K562 (cell line): ENCODE results near the gene MCFD2. TPM values are rescaled to one million over a fixed set of nuclear protein-coding genes. Genes with fewer than 3 reads are reported as not detected.

Experiments used
- ATAC-seq: fragments of 200-7000 bp; cut with Tn5 transposase; 3 replicates; pipeline ENCODE4 v1.9.1; 2020; ENCODE audit warnings: moderate library complexity
- BruUV-seq: library from RNA; stranded (reverse); fragments of 400-500 nt; replicated peaks from 2 replicates; lab custom pipeline; 2021; lab: Mats Ljungman, UMichigan
- CTCF ChIA-PET: fragments of 300-600 bp; formaldehyde crosslinking; extraction: SDS; loops from one replicate; lab custom pipeline; 2021; ENCODE audit warnings: low intra/inter-chr PET ratio; lab: Yijun Ruan, JAX
- POLR2A ChIA-PET: fragments of 300-600, 350-650 bp; sonication (Branson Sonifier 250); formaldehyde crosslinking; extraction: SDS; loops from one replicate; lab custom pipeline; 2021; ENCODE audit warnings: antibody characterized with exemption, inconsistent platforms; lab: Yijun Ruan, JAX
- DNase-seq, 4 experiments: peaks; one replicate each; pipeline versions ENCODE4 v3.0.0 to v3.0.0-alpha.2; 2011 to 2018; ENCODE audit warnings: low spot score in 3 of 4, mixed read lengths in 3 of 4; ENCODE audit errors: extremely low read depth in 1 of 4
- FAIRE-seq: peaks from 2 replicates; lab custom pipeline; 2011; peaks lifted over from hg19 to GRCh38; lab: Jason Lieb, UNC
- H2AFZ ChIP-seq: 2 replicates; pipeline ENCODE4 v1.6.0; 2011; ENCODE audit warnings: low read depth, low read length, control low read depth, inconsistent platforms
- H3K27ac ChIP-seq: fragments of 200-600 bp; 3 replicates; pipeline ENCODE4 v1.8.0; 2011; ENCODE audit warnings: low read depth, mild to moderate bottlenecking, control low read depth, inconsistent platforms, low read length, moderate library complexity, mixed read lengths; ENCODE audit errors: extremely low read depth
- H3K27me3 ChIP-seq, 2 experiments: fragments of 300-600 bp in 1 of 2; 2 replicates in 1 of 2; 3 replicates in 1 of 2; pipeline versions ENCODE4 v1.6.0 to v1.8.0; 2011; ENCODE audit warnings: inconsistent platforms in 2 of 2, low read length in 2 of 2, mild to moderate bottlenecking in 1 of 2, mixed read lengths in 1 of 2, moderate library complexity in 1 of 2; ENCODE audit not compliant: control insufficient read depth in 2 of 2, insufficient read depth in 2 of 2
- H3K36me3 ChIP-seq: fragments of 300-600 bp; 3 replicates; pipeline ENCODE4 v1.8.0; 2011; ENCODE audit warnings: mild to moderate bottlenecking, low read length, inconsistent platforms; ENCODE audit not compliant: control insufficient read depth, insufficient read depth
- H3K4me1 ChIP-seq, 2 experiments: fragments of 200-600 bp in 1 of 2; replicated peaks in 1 of 2; 2 replicates in 1 of 2; 3 replicates in 1 of 2; pipeline versions ENCODE4 v1.5.1 to v1.8.0; 2011; ENCODE audit warnings: inconsistent platforms in 2 of 2, low read length in 2 of 2, mild to moderate bottlenecking in 1 of 2, mixed read lengths in 1 of 2, moderate library complexity in 1 of 2; ENCODE audit not compliant: control insufficient read depth in 2 of 2, insufficient read depth in 2 of 2
- H3K4me2 ChIP-seq: 2 replicates; pipeline ENCODE4 v1.6.1; 2011; ENCODE audit warnings: low read length, control low read depth, inconsistent platforms, mixed read lengths; ENCODE audit not compliant: insufficient read depth
- H3K4me3 ChIP-seq: fragments of 200-600 bp; sonication (generic), shearing (Covaris generic); 2 replicates; pipeline ENCODE4 v1.5.1; 2016; ENCODE audit warnings: control low read depth, inconsistent platforms
- H3K79me2 ChIP-seq: fragments of 200-600 bp; 3 replicates; pipeline ENCODE4 v1.8.0; 2011; ENCODE audit warnings: low read length, inconsistent platforms; ENCODE audit not compliant: control insufficient read depth, insufficient read depth
- H3K9ac ChIP-seq, 2 experiments: 2 replicates each; pipeline versions ENCODE4 v1.6.0 to v1.6.1; 2011; ENCODE audit warnings: low read depth in 2 of 2, low read length in 2 of 2, control low read depth in 1 of 2, inconsistent platforms in 1 of 2, mild to moderate bottlenecking in 1 of 2, mixed read lengths in 1 of 2; ENCODE audit not compliant: insufficient read depth in 1 of 2
- H3K9me1 ChIP-seq: one replicate; pipeline ENCODE4 v1.6.0; 2011; ENCODE audit warnings: inconsistent platforms, mild to moderate bottlenecking, low read length, moderate library complexity; ENCODE audit not compliant: control insufficient read depth, insufficient read depth
- H3K9me3 ChIP-seq: replicated peaks from 2 replicates; pipeline ENCODE4 v1.5.1; 2011; ENCODE audit warnings: low read depth, low read length, inconsistent platforms; ENCODE audit not compliant: control insufficient read depth, insufficient read depth
- H4K20me1 ChIP-seq: replicated peaks from 2 replicates; pipeline ENCODE4 v1.6.1; 2011; ENCODE audit warnings: low read length, inconsistent platforms, mixed read lengths; ENCODE audit not compliant: control insufficient read depth, insufficient read depth
- HNRNPUL1 ChIP-seq: fragments of 200-400 bp; formaldehyde crosslinking; IDR thresholded peaks from 2 replicates; pipeline ENCODE4 v1.6.1; 2017; ENCODE audit warnings: low read length
- HOXB6 ChIP-seq: fragments of 250-450 bp; sonication (Bioruptor Pico); IDR thresholded peaks from 2 replicates; pipeline ENCODE4 v1.5.1; 2022; ENCODE audit warnings: mild to moderate bottlenecking, borderline replicate concordance
- IRF2 ChIP-seq: sonication (generic); formaldehyde crosslinking; IDR thresholded peaks from 2 replicates; pipeline ENCODE4 v1.8.1; 2022; ENCODE audit warnings: mild to moderate bottlenecking, missing genetic modification reagents
- L3MBTL2 ChIP-seq: fragments of 450-650 bp; IDR thresholded peaks from 2 replicates; pipeline ENCODE4 v1.6.1; 2016; ENCODE audit warnings: mild to moderate bottlenecking, moderate library complexity
- POLR3G ChIP-seq: IDR thresholded peaks from 2 replicates; pipeline ENCODE4 v1.6.1; 2011; ENCODE audit not compliant: insufficient read length, insufficient replicate concordance; ENCODE audit errors: extremely low read depth
- SIN3B ChIP-seq: fragments of 450-650 bp; IDR thresholded peaks from 2 replicates; pipeline ENCODE4 v1.6.1; 2017; ENCODE audit warnings: low read depth, mild to moderate bottlenecking, moderate library complexity
- SMC3 ChIP-seq: conservative IDR thresholded peaks from 2 replicates; pipeline ENCODE4 v1.6.1; 2011; ENCODE audit warnings: low read depth, low read length, improper control_type of control experiment; ENCODE audit not compliant: insufficient read depth
- SOX6 ChIP-seq: fragments of 450-650 bp; IDR thresholded peaks from 2 replicates; pipeline ENCODE4 v1.6.1; 2014; ENCODE audit warnings: mild to moderate bottlenecking
- TEAD1 ChIP-seq, 2 experiments: fragments of 450-650 bp in 1 of 2; sonication (generic) in 1 of 2; formaldehyde crosslinking; IDR thresholded peaks; 2 replicates each; pipeline versions ENCODE4 v1.4.0 to v1.8.0; 2020 to 2022; ENCODE audit warnings: mild to moderate bottlenecking in 2 of 2, missing genetic modification reagents in 1 of 2
- WGBS: fragments of 100-300 bp; shearing (Covaris generic); methylation state at CpG from one replicate; pipeline ENCODE4 v1.1.6; 2016; ENCODE audit warnings: low coverage, mixed read lengths; ENCODE audit not compliant: insufficient coverage; ENCODE audit errors: missing lambda C conversion rate; 5-methylcytosine and 5-hydroxymethylcytosine counted together
- in situ Hi-C: fragments of 300-500 bp; cut with MboI; formaldehyde crosslinking; loops from 4 replicates; pipeline ENCODE4 v1.15.0; 2018; ENCODE audit warnings: inconsistent platforms, mixed read lengths
- intact Hi-C: fragments of 100-400 bp; cut with micrococcal nuclease; formaldehyde crosslinking; loops from 2 replicates; pipeline ENCODE4 v1.14.2; 2022
- polyA plus RNA-seq, 8 experiments: library from polyadenylated mRNA; depleted of rRNA in 4 of 8; stranded (reverse) in 5 of 8; unstranded in 3 of 8; fragments of >200 nt; fragmentation: Nextera tagmentation in 2 of 8; fragmentation: Illumina TruSeq in 1 of 8; extraction: Ambion mirVana in 2 of 8; extraction: Trizol in 1 of 8; gene quantifications; 2 replicates each; pipeline versions ENCODE4 v1.2.1 to v1.2.3, GENCODE V29; 2011 to 2014; ENCODE audit warnings: inconsistent platforms in 1 of 8, missing spikeins in 1 of 8
- total RNA-seq, 7 experiments: library from RNA; depleted of rRNA in 6 of 7; stranded (reverse); fragments of >200 nt in 6 of 7; fragmentation: Illumina TruSeq in 2 of 7; extraction: Trizol in 2 of 7; gene quantifications; 2 replicates each; pipeline versions ENCODE4 v1.2.1 to v1.2.3, GENCODE V29; 2011 to 2021; ENCODE audit warnings: low replicate concordance in 1 of 7
- TF ChIP-seq, protein P1 (sequence below), 2 experiments: fragments of 450-650 bp; formaldehyde crosslinking in 1 of 2; IDR thresholded peaks; 2 replicates each; pipeline versions ENCODE4 v1.4.0 to v1.6.1; 2014 to 2020; ENCODE audit warnings: mild to moderate bottlenecking in 2 of 2, borderline replicate concordance in 1 of 2, low read depth in 1 of 2
- TF ChIP-seq, protein P2 (sequence below): fragments of 200-400 bp; formaldehyde crosslinking; IDR thresholded peaks from 2 replicates; pipeline ENCODE4 v1.6.1; 2017; ENCODE audit warnings: mild to moderate bottlenecking, low read depth, low read length, moderate library complexity

MCFD2 gene
- total and polyA plus RNA-seq, 9 of the 15 experiments (the other 6 are each of a cell fraction or from before 2014, with no cell fraction given): 78.6 to 237 (median 123) TPM

DNA sequence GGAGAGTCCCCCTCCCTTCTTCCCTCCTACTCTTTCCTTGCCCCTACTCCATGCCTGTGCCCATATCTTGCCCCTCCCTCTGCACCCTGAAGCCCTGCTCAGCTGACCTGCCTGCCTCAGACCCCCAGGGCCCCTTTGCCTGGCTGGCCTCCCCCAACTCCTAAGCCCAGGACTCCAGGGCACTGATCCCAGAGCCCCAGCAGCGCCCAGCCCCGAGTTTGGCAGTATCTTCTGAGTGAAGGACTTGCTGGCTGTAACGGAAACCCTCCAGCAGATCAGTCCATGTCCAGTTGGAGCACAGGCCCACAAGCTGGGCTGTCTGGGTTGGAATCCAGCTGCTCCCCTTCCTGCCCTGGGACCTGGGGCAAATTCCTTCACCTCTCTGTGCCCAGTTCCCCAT lies 46.0 kb downstream of the MCFD2 start:
- Histone ChIP-seq H3K4me3 (no peak overlapping the region), H3K9ac (peak overlapping the region in 1 of 2 experiments; percentile 39; a peak in 1 of 4 replicates), H4K20me1 (no peaks in the 10 kb centered on the region), H3K27me3 (no peaks in the 10 kb centered on the region), H3K9me3 (peaks cover 5% of the 10 kb centered on the region; the same call in 1 of the 2 replicates), H3K4me1 (peaks cover 8 to 36% of the 10 kb centered on the region in 2 experiments), H3K4me2 (no peak overlapping the region), H3K36me3 (no peaks in the 10 kb centered on the region), H3K79me2 (no peaks in the 10 kb centered on the region), H2AFZ (no peak overlapping the region; the same call in 1 of the 2 replicates), H3K27ac (no peak overlapping the region), H3K9me1 (no peaks in the 10 kb centered on the region)
- CTCF ChIA-PET: no interaction called here
- ATAC-seq (no peak), DNase-seq (no peak), FAIRE-seq (no peak)
- in situ Hi-C loops: no loop called here
- TF ChIP-seq SMC3 (no peak), HOXB6 (CRISPR knock-in tag) (no peak), SIN3B (no peak), IRF2 (CRISPR knock-in tag) (no peak), HNRNPUL1 (no peak), TEAD1 (CRISPR knock-in tag; IDR thresholded peaks at IDR 0.05) (no peak), SOX6 (no peak), POLR3G (no peak), L3MBTL2 (no peak)
- TF ChIP-seq, protein P1, sequence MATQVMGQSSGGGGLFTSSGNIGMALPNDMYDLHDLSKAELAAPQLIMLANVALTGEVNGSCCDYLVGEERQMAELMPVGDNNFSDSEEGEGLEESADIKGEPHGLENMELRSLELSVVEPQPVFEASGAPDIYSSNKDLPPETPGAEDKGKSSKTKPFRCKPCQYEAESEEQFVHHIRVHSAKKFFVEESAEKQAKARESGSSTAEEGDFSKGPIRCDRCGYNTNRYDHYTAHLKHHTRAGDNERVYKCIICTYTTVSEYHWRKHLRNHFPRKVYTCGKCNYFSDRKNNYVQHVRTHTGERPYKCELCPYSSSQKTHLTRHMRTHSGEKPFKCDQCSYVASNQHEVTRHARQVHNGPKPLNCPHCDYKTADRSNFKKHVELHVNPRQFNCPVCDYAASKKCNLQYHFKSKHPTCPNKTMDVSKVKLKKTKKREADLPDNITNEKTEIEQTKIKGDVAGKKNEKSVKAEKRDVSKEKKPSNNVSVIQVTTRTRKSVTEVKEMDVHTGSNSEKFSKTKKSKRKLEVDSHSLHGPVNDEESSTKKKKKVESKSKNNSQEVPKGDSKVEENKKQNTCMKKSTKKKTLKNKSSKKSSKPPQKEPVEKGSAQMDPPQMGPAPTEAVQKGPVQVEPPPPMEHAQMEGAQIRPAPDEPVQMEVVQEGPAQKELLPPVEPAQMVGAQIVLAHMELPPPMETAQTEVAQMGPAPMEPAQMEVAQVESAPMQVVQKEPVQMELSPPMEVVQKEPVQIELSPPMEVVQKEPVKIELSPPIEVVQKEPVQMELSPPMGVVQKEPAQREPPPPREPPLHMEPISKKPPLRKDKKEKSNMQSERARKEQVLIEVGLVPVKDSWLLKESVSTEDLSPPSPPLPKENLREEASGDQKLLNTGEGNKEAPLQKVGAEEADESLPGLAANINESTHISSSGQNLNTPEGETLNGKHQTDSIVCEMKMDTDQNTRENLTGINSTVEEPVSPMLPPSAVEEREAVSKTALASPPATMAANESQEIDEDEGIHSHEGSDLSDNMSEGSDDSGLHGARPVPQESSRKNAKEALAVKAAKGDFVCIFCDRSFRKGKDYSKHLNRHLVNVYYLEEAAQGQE (IDR thresholded peaks at IDR 0.05; ENCODE audit: borderline replicate concordance): no peak
- TF ChIP-seq, protein P1 (CRISPR knock-in tag; IDR thresholded peaks at IDR 0.05; ENCODE audit: low read depth): no peak
- TF ChIP-seq, protein P2, sequence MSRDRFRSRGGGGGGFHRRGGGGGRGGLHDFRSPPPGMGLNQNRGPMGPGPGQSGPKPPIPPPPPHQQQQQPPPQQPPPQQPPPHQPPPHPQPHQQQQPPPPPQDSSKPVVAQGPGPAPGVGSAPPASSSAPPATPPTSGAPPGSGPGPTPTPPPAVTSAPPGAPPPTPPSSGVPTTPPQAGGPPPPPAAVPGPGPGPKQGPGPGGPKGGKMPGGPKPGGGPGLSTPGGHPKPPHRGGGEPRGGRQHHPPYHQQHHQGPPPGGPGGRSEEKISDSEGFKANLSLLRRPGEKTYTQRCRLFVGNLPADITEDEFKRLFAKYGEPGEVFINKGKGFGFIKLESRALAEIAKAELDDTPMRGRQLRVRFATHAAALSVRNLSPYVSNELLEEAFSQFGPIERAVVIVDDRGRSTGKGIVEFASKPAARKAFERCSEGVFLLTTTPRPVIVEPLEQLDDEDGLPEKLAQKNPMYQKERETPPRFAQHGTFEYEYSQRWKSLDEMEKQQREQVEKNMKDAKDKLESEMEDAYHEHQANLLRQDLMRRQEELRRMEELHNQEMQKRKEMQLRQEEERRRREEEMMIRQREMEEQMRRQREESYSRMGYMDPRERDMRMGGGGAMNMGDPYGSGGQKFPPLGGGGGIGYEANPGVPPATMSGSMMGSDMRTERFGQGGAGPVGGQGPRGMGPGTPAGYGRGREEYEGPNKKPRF: no peak
- 28% methylated on average over 3 of the region's 3 CpGs for WGBS
- BruUV-seq: no TSS peak
- POLR2A ChIA-PET: interaction anchor here (0.6 to 1.3 kb wide), 2 partner anchors 12 to 57 kb away, joined by 4 to 5 read pairs; no protein-coding TSS in a partner anchor
- intact Hi-C loops: no loop called here
